ENCODE measurements around the gene MINDY2. TPM values are rescaled to one million over a fixed set of nuclear protein-coding genes. Genes with fewer than 3 reads are reported as not detected.
A peak's percentile ranks its signal among the peaks of the same experiment; 100 is the strongest.

The MINDY2 gene
- total and polyA plus RNA-seq, 10 of the 15 experiments (the other 5 are each of a cell fraction or from before 2014, with no cell fraction given): 0.73 to 9.4 (median 3.3) TPM

- no peak for TF ChIP-seq YBX1 (IDR thresholded peaks at IDR 0.05)
- no peak for TF ChIP-seq BMI1 (IDR thresholded peaks at IDR 0.05; ENCODE audit: borderline replicate concordance)
- TF ChIP-seq IRF5 (IDR thresholded peaks at IDR 0.05; ENCODE audit: borderline replicate concordance): no peak
- TF ChIP-seq PAX5 (IDR thresholded peaks at IDR 0.05; ENCODE audit: borderline replicate concordance, low read depth, low read length): no peak
- no peak for TF ChIP-seq HSF1 (IDR thresholded peaks at IDR 0.05; ENCODE audit: low read depth, low read length)
These were observed 91.2 kb downstream of the MINDY2 start (continued) for GRCh38 chr15:58862326-58862725.

GRCh38 chr15:58864602-58865424, 93.7 kb downstream of the MINDY2 start:
- no peak for FAIRE-seq
- Histone ChIP-seq H3K4me1 (ENCODE audit: control insufficient read depth, insufficient read depth, low read length) (no peaks in the 10 kb centered on the region), H3K9ac (ENCODE audit: control insufficient read depth, insufficient read depth, low read length) (no peak overlapping the region), H3K27ac (ENCODE audit: control insufficient read depth, insufficient read depth) (no peak overlapping the region), H3K4me3 (no peak overlapping the region), H4K20me1 (ENCODE audit: control insufficient read depth, insufficient read depth) (no peaks in the 10 kb centered on the region), H3K4me2 (ENCODE audit: control insufficient read depth, insufficient read depth) (peak overlapping the region; percentile 13; the same call in 1 of the 2 replicates), H3K9me3 (replicated peaks; ENCODE audit: control insufficient read depth, insufficient read depth, low read length) (no peaks in the 10 kb centered on the region), H3K27me3 (replicated peaks in 1 of 2; ENCODE audit: control insufficient read depth in 2 of 2, insufficient read depth in 2 of 2, low read length in 1 of 2) (no peaks in the 10 kb centered on the region), H3K36me3 (ENCODE audit: control insufficient read depth in 2 of 2, insufficient read depth in 2 of 2, low read length in 1 of 2) (no peaks in the 10 kb centered on the region), H3K79me2 (ENCODE audit: control insufficient read depth, insufficient read depth, low read length) (no peaks in the 10 kb centered on the region), H2AFZ (ENCODE audit: control insufficient read depth, low read depth, low read length) (peak overlapping the region; percentile 55)
- ChIA-PET SMC1A (ENCODE audit: uncharacterized antibody, unreplicated experiment) (no interaction called here), POLR2A (no interaction called here), CTCF (interaction anchor here (1.0 kb wide), 1 partner anchor 10 kb away, joined by 3 read pairs; no protein-coding TSS in a partner anchor), RAD21 (ENCODE audit: unreplicated experiment) (no interaction called here)
- intact Hi-C loops (cut with micrococcal nuclease; ENCODE audit: unreplicated experiment) (no loop called here), in situ Hi-C loops (cut with MboI) (no loop called here)
- 82% methylated on average over 41 of the region's 54 CpGs for WGBS (ENCODE audit: insufficient coverage, insufficient replicate concordance, low lambda C conversion rate, missing lambda C conversion rate)
- BruUV-seq (replicated peaks): no TSS peak
- ATAC-seq: no peak
- DNase-seq (ENCODE audit: low read depth, low spot score): no peak
- TF ChIP-seq HSF1 (IDR thresholded peaks at IDR 0.05; ENCODE audit: low read depth, low read length) (no peak), HDGF (IDR thresholded peaks at IDR 0.05) (no peak), HCFC1 (IDR thresholded peaks at IDR 0.05; ENCODE audit: low read length) (no peak), SPI1 (IDR thresholded peaks at IDR 0.05; ENCODE audit: borderline replicate concordance, insufficient read depth, low read depth, low read length) (no peak), GABPA (IDR thresholded peaks at IDR 0.05; ENCODE audit: low read depth) (no peak), NFYA (IDR thresholded peaks at IDR 0.05; ENCODE audit: borderline replicate concordance, low read depth, low read length) (no peak), KAT2A (conservative IDR thresholded peaks at IDR 0.05; ENCODE audit: control insufficient read depth, low read depth, low read length) (no peak), MLLT1 (IDR thresholded peaks at IDR 0.05) (no peak), MAX (IDR thresholded peaks at IDR 0.05; ENCODE audit: low read depth, low read length) (no peak)

All from GM12878 (cell line).